Right renal cortex interstitium (tissue), 3 donors: ENCODE results near the gene MYOCOS. TPM values are rescaled to one million over a fixed set of nuclear protein-coding genes. Genes with fewer than 3 reads are reported as not detected.
"Not testable (repeated sequence)": the region's sequence is repeated elsewhere in the genome, so short reads cannot be mapped to it uniquely, and the experiment has no call there.

Experiments
- DNase-seq, 3 donors: peaks; one replicate each; pipeline ENCODE4 v3.0.0-alpha.2; 2013; ENCODE audit warnings: low read depth in 3 of 3, low spot score in 2 of 3
- polyA plus RNA-seq, 3 donors: library from polyadenylated mRNA; unstranded; fragments of 120-200 nt; gene quantifications; one replicate each; pipeline ENCODE4 v1.2.1, GENCODE V29; 2013; ENCODE audit not compliant: insufficient read length in 3 of 3

The MYOCOS gene
- polyA plus RNA-seq, 3 donors, result 0.24 to 0.69 (median 0.55) TPM

DNA sequence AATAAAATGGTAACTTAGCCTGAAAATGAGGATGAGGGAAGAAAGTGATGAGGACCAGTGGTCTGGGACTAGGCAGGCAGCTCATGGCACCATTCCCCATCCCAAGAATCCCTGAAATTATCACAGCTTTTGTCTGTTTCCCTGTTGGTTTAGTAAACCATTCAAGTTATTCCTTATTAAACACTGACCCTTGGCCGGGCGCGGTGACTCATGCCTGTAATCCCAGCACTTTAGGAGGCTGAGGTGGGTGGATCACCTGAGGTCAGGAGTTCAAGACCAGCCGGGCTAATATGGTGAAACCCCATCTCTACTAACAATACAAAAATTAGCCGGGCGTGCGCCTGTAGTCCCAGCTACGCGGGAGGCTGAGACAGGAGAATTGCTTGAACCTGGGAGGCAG lies 34.2 kb downstream of the MYOCOS start:
- DNase-seq, result not testable (repeated sequence)

GRCh38 chr1:171661076-171661650 lies 39.1 kb downstream of the MYOCOS start:
- no peak for DNase-seq

GRCh38 chr1:171663036-171663853 lies 41.2 kb downstream of the MYOCOS start:
- no peak for DNase-seq

DNA sequence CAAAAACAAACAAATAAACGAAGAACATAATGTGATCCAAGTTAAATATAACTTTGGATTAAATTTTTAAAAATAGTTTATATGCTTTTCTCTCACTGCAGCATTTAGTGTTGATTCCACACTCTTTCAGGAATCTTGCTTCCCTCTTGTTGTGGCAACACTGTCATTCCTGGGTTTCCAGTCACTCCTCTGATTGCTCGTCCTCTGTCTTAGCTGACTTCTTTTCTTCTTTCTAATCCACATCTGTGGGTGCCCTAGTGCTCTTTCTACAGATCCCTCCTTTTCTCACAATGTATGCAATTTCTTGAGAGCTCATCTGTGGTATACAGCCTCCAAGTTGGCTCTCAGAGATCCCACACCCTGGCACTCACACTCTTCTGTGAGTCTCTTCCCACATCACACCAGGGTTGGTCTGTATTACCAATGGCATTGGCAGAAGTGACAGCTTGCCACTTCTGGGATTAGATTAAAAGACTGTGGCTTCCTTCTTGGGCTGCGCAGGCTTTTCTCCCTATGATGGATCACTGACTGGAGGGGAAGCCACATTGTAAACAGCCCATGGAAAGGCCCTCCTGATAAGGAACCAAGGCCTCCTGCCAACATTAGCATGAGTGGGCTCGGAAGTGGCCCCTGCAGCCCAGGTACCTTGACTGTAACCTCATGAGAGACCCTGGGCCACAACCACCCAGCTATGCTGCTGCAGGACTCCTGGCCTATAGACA lies 42.0 kb downstream of the MYOCOS start:
- DNase-seq, result no peak

- DNase-seq, result no peak
Observed at GRCh38 chr1:171664976-171665375, 42.9 kb downstream of the MYOCOS start.

- DNase-seq, result no peak
Observed at GRCh38 chr1:171666114-171666769, 44.2 kb downstream of the MYOCOS start.

DNA sequence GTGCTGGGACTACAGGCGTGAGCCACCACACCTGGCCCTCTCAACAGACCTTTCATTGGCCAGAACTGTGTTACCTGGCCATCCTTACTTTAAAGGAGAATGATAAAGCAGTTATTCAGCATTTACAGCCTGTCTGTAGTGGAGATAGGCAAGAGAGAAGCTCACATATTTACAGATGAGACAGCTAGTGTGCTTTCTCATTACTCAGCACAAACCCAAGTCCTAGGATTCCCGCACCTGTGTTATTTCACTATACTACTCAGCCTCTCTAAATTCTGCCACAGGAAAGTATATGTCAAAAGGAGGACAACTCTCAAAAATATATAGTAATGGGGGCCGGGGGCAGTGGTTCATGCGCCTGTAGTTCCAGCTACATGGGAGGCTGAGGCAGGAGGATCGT lies 46.3 kb downstream of the MYOCOS start:
- no peak for DNase-seq

DNA sequence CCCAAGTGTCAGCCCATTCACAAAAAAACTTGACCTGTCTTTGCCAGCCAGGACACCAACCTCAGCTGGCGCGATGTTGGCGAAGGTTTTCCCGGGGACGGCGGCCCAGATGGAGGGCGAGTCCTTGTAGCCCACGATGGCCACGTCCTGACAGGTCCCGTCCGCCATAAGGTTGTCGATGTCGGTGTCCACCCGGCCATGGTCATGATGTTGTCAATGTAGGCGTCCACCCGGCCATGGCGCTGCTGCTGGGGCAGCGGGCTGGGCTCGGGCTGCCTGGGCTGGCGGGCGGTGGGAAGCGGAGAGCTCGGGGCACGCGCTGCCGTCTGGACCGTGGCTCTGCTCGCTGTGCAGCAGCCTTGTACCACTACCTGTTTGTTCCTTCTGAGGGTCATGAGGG lies 48.7 kb downstream of the MYOCOS start:
- DNase-seq, result no peak

DNA sequence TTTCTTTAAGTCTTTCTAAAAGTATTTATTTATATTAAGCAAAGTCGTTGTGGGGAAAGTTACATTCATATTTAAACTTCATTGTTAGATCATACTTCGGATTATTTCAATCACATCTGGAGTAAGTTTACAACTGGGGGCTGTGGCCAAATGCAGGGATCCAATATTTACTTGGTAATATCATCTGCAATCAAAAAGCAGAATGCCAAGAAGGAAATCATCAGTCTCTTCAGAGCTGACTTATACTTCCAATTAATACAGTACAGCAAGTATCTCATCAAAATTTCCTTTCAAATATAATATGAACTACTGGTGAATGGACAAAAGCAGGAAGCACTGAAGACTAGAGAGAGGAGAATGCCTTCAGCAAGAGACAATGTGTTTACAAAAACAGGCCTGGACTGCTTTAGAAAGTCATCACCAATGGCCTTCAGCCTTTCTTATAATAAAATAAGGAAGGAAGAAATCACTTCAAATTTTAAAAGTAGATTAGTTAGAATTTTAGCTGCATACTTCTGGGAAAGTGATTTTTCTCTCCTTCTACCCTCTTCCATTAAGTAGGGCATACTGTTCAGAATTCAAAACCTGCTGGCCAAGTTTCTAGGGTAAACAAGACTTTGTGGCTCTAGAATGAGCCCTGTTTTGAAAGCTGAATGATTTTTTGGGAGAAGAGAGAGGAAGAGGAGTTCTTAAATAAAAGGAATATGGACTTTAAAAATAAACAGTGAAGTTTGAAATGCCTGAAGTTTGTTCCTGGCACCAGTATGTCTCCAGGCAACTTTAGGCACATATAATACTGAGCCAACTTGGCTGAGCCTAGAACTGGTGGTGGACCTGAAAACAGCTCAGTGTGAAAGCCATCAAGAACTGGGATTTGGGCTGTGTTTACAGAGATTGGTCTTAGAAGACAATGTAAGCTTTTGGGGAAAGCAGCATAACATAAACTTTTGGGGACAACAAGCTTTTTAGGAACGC lies 52.7 kb downstream of the MYOCOS start:
- no peak for DNase-seq

Other genes with a start within 250 kb of the MYOCOS start
- 100 to 1,000 TPM; 121 to 139 (median 123) TPM for gene PRRC2C, start 136.7 kb upstream of the MYOCOS start, polyA plus RNA-seq
- under 1 TPM in 2 of 3 donors, not detected in 1; 0.08 to 0.39 TPM for gene MYOC, start 30.4 kb downstream of the MYOCOS start, polyA plus RNA-seq
- 10 to 100 TPM; 14.3 to 17.0 (median 16.3) TPM for gene VAMP4, start 119.8 kb downstream of the MYOCOS start, polyA plus RNA-seq
- gene METTL13, start 159.4 kb downstream of the MYOCOS start, polyA plus RNA-seq, result 10 to 100 TPM; 31.9 to 40.4 (median 38.2) TPM
- 1 to 10 TPM; 4.5 to 5.4 (median 5.4) TPM for gene DNM3, start 219.3 kb downstream of the MYOCOS start, polyA plus RNA-seq